Endothelial cell (in vitro differentiated cells): ENCODE data around the gene GALNT18. TPM values are rescaled to one million over a fixed set of nuclear protein-coding genes. Genes with fewer than 3 reads are reported as not detected.
A peak's percentile ranks its signal among the peaks of the same experiment; 100 is the strongest.

ENCODE experiments used
- DNase-seq: peaks from one replicate; pipeline ENCODE4 v3.0.0; 2021; ENCODE audit warnings: low spot score
- H3K27ac Mint-ChIP-seq: one replicate; pipeline ENCODE4 v1.8.0; 2021; ENCODE audit warnings: mixed read lengths, inconsistent platforms; ENCODE audit not compliant: unreplicated experiment
- H3K27me3 Mint-ChIP-seq: one replicate; pipeline ENCODE4 v1.8.0; 2021; ENCODE audit warnings: mild to moderate bottlenecking, moderate library complexity, mixed read lengths, inconsistent platforms; ENCODE audit not compliant: unreplicated experiment
- H3K36me3 Mint-ChIP-seq: one replicate; pipeline ENCODE4 v1.8.0; 2021; ENCODE audit warnings: mild to moderate bottlenecking, low read depth, mixed read lengths, inconsistent platforms; ENCODE audit not compliant: unreplicated experiment
- H3K4me1 Mint-ChIP-seq: one replicate; pipeline ENCODE4 v1.8.0; 2021; ENCODE audit warnings: mild to moderate bottlenecking, mixed read lengths, inconsistent platforms; ENCODE audit not compliant: unreplicated experiment
- H3K4me3 Mint-ChIP-seq: one replicate; pipeline ENCODE4 v1.8.0; 2021; ENCODE audit warnings: mild to moderate bottlenecking, mixed read lengths, inconsistent platforms; ENCODE audit not compliant: unreplicated experiment
- H3K9me3 Mint-ChIP-seq: one replicate; pipeline ENCODE4 v1.8.0; 2021; ENCODE audit warnings: mixed read lengths, inconsistent platforms; ENCODE audit not compliant: unreplicated experiment
- total RNA-seq: library from RNA; stranded (reverse); fragmentation: NEBNext Ultra II Directional; extraction: Animal tissue kit (Norgen Biotek cat#: 25700); gene quantifications from one replicate; pipeline ENCODE4 v1.2.1, GENCODE V29; 2021; ENCODE audit not compliant: unreplicated experiment
- TF ChIP-seq, protein P1 (sequence below): fragments of 200-600 bp; sonication (generic); IDR thresholded peaks from one replicate; pipeline ENCODE4 v1.5.0; 2021; ENCODE audit warnings: antibody characterized with exemption; ENCODE audit not compliant: unreplicated experiment

GALNT18 gene
- total RNA-seq, 1 donor from 2014 or later: 87.6 TPM

DNA sequence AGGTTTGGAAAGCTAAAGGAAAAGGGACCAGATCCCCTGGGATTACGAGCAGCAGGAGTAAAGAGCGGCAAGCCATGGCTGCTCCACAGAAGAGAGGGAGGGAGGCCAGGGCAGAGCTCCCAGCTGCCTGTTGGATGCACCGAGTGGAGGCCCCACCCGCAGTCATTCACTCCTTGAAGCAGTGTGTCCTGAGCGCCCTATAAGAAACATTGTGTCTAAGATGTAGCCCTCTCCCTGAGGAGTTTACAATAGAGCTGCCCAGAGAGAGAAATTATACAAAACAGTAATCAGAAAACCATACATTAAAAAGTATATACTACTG lies 214.1 kb downstream of the GALNT18 start:
- Mint-ChIP-seq H3K9me3 (no peaks in the 10 kb centered on the region), H3K4me3 (no peak overlapping the region), H3K4me1 (peaks cover 3% of the 10 kb centered on the region), H3K27ac (no peak overlapping the region), H3K27me3 (peaks cover 3% of the 10 kb centered on the region), H3K36me3 (peaks cover 20% of the 10 kb centered on the region)
- no peak for DNase-seq
- TF ChIP-seq, protein P1, sequence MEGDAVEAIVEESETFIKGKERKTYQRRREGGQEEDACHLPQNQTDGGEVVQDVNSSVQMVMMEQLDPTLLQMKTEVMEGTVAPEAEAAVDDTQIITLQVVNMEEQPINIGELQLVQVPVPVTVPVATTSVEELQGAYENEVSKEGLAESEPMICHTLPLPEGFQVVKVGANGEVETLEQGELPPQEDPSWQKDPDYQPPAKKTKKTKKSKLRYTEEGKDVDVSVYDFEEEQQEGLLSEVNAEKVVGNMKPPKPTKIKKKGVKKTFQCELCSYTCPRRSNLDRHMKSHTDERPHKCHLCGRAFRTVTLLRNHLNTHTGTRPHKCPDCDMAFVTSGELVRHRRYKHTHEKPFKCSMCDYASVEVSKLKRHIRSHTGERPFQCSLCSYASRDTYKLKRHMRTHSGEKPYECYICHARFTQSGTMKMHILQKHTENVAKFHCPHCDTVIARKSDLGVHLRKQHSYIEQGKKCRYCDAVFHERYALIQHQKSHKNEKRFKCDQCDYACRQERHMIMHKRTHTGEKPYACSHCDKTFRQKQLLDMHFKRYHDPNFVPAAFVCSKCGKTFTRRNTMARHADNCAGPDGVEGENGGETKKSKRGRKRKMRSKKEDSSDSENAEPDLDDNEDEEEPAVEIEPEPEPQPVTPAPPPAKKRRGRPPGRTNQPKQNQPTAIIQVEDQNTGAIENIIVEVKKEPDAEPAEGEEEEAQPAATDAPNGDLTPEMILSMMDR: no peak

DNA sequence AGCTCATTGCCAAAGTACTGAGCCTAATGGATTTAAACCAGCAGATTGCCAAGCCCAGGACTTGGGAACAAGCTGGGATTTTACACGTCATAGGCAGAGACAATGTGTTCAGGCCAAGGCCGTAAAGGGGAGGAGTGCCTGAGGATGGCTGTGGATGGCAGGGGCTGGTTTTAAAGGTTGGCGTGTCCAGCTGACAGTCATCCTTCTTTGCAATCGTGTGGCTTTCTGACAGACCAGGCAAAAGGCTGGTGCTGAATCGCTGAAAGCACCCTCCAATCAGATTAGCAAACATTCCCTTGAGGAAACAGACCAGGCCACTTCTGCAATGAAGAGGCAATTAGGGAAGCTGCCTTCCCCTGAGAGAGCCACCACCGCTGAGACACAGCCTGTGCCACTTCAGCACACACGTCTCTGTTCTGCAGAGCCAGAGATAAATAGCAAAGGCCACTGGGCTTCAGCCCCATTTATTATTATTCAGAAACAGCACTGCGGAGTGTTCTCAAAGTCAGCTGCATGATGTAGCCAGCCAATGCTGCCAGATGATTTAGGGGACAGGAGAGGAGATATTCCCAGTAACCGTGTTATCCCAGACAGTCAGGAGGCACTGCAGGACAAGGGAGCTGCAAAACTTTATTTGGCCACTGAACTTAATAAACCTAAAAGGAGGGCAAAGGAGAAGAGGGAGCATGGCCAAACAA lies 214.6 kb downstream of the GALNT18 start:
- H3K4me1 Mint-ChIP-seq: peaks cover 3% of the 10 kb centered on the region
- TF ChIP-seq, protein P1: no peak
- H3K4me3 Mint-ChIP-seq: no peak overlapping the region
- no peak for DNase-seq
- peaks cover 3% of the 10 kb centered on the region for H3K27me3 Mint-ChIP-seq
- peaks cover 25% of the 10 kb centered on the region for H3K36me3 Mint-ChIP-seq
- no peak overlapping the region for H3K27ac Mint-ChIP-seq
- H3K9me3 Mint-ChIP-seq: no peaks in the 10 kb centered on the region

DNA sequence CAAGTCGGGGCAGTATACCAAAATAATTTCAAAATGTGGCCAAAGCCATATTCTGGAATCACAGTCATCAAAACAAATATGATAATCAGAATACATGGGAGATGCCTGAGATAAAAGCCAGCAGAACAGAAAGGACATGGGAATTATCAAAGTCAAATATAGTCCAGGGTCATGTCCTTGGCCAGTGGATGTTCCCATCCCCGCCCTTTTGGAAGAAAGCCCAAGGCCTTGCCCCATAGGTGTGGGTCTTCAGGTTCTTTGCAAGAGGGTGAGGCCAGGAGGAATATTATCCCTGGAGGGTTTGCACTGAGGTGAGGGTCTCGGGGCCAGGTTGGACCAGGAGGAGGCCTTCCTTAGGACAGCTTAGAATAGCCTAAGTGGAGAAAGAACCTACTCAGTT lies 215.2 kb downstream of the GALNT18 start:
- H3K27ac Mint-ChIP-seq: no peak overlapping the region
- no peak for DNase-seq
- H3K36me3 Mint-ChIP-seq: peaks cover 25% of the 10 kb centered on the region
- TF ChIP-seq, protein P1: no peak
- no peak overlapping the region for H3K4me3 Mint-ChIP-seq
- H3K4me1 Mint-ChIP-seq: peaks cover 3% of the 10 kb centered on the region
- H3K9me3 Mint-ChIP-seq: no peaks in the 10 kb centered on the region
- peaks cover 3% of the 10 kb centered on the region for H3K27me3 Mint-ChIP-seq

DNA sequence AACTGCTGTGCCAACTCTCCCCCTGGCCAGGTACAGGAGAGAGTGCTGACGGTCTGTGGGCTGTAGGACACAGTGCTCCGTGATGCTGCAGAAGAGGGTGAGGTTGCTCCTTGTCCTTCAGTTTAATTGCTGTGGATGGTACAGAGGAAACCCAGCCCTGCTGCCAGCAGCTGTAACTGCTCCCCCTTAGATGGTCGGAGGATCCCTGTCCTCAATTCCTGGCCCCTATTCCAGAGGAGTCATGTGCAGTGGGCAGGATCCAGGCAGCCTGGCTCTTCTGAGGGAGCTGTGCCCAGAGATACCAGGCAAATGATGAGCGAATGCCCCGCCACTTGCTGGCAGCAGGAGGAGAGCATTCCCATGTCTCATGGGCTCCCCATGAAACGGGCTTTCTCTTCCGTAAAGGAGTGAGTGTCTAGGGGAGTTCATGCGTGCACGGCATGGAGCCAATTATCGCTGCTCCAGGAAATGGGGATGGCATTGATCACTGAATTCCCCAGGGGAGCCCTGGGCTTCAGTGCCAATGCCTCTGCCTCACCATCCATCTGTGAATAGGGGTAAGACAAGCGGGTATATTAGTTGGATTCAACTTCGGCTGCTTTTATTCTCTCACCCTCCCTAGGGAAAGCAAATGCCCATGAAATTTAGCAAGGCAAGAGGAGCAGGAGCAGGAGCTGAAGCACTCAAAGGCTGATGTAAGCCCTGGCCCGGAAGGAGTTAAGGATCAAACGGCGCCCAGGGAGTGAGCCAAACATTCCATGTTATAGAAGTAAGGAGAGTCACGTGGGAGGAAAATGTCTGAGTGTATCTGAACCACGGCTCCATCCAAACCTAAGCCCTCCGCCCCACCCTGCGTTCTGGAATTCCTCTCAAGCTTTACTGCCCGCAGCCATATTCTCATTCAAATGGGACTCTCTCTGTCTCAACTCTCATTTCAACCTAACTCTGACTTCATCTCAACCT lies 217.8 kb downstream of the GALNT18 start:
- H3K27me3 Mint-ChIP-seq: peaks cover 1% of the 10 kb centered on the region
- no peak overlapping the region for H3K27ac Mint-ChIP-seq
- TF ChIP-seq, protein P1: no peak
- peak overlapping the region; percentile 6 for H3K4me3 Mint-ChIP-seq
- no peaks in the 10 kb centered on the region for H3K9me3 Mint-ChIP-seq
- no peak for DNase-seq
- peaks cover 24% of the 10 kb centered on the region for H3K36me3 Mint-ChIP-seq
- no peaks in the 10 kb centered on the region for H3K4me1 Mint-ChIP-seq
